Stimulated activated CD8-positive, alpha-beta memory T cell treated with anti-CD3 and anti-CD28 coated beads, Interleukin-7, amount 100 ng/mL, for 1 hour (primary cell): ENCODE measurements around the gene RCOR1.
"Not testable (repeated sequence)": the region's sequence is repeated elsewhere in the genome, so short reads cannot be mapped to it uniquely, and the experiment has no call there.

Experiments used
- DNase-seq, 2 donors: peaks; one replicate each; pipeline ENCODE4 v3.0.0-alpha.2; 2020; ENCODE audit warnings: low read depth in 2 of 2

The RCOR1 gene

GRCh38 chr14:102593061-102593824 is 794 bp downstream of the RCOR1 start:
- DNase-seq, result peak; percentile 25 to 31

GRCh38 chr14:102593825-102594137 is 1.3 kb downstream of the RCOR1 start:
- DNase-seq, result no peak

GRCh38 chr14:102594514-102595175 is 2.2 kb downstream of the RCOR1 start:
- peak in 1 of 2 donors; percentile 8 for DNase-seq

DNA sequence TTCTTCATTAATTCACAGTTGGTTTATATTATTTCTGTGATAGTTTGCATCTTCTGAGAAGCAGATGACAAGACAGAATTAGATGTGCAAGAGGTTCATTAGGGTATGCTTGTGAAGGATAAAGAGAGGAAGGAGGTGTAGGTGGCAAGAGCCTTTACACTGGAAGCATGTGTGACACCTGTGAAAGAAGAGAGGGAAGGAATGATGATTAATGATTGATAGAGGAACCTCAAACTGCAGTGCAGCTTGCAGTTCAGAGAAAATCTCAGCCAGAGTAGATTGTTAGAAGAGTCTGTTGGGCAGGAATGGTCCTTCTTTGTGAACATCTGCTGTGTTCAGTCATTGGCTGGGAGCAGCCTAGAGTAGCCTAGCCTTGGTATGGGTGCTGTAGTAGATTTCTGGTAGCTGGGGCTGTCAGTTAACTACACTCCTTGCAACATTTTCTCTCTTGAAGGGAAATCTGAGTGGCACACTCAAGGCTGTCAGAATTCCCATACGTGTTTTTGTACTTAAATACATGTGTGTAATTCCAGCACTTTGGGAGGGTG is 9.0 kb downstream of the RCOR1 start:
- no peak for DNase-seq

- DNase-seq, result no peak
Measured at GRCh38 chr14:102602421-102603292, 10.2 kb downstream of the RCOR1 start.

GRCh38 chr14:102603293-102603907 is 11.0 kb downstream of the RCOR1 start:
- DNase-seq, result no peak

DNA sequence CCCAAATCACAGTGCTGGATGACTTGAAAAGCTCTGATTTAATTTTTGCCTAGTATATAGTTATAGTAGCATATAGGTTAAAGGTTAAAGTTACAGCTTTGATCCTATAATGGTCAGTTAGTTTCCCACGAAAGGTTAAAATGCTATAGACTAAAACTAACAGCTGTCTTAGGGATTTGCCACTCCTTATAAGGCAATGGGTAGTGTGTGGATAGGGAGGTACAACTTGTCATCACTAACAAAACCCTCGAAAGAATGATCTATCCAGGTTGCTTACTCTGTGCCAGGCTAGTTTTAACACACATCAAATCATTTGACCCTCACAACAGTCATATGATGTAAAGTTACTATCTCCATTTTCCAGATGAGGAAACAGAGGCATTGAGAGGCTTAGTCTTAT is 11.7 kb downstream of the RCOR1 start:
- DNase-seq, result no peak

DNA sequence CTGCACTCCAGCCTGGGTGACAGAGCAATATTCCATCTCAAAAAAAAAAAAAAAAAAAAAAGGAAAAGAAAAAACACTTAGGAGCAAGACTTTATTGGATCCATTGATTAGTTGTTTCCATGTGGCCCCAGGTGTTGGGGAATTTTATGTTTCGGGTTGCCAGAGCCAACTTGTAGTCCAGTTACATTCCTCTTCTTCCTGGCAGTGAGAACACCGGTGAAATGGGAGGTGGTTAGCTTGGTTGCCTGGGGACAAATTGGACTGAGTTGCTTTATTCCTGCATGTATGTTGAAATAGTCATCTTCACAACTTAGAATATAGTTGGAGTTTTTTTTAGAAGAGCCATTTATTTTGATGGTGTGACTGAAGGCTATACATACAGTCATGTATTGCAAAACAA is 12.6 kb downstream of the RCOR1 start:
- no peak for DNase-seq

GRCh38 chr14:102606296-102606695 is 13.8 kb downstream of the RCOR1 start:
- DNase-seq, result no peak

DNA sequence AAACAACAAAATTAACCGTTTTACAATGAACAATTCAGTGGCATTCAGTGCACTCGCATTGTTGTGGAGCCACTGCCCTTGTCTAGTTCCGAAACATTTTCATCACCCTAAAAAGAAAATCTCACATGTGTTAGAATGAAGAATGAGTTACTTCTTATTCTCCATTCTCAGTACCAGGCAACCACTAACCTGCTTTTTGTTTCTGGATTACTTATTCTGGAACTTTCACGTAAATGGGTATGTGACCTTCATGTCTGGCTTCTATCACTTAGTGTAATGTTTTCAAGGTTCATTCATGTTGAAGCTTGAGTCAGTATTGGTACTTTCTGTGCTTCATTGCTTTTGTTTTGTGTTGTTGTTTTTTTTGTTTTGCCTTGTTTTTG is 15.6 kb downstream of the RCOR1 start:
- no peak for DNase-seq

- no peak for DNase-seq
Measured at GRCh38 chr14:102610968-102611811, 18.7 kb downstream of the RCOR1 start.

GRCh38 chr14:102616318-102616717 is 23.9 kb downstream of the RCOR1 start:
- no peak for DNase-seq

DNA sequence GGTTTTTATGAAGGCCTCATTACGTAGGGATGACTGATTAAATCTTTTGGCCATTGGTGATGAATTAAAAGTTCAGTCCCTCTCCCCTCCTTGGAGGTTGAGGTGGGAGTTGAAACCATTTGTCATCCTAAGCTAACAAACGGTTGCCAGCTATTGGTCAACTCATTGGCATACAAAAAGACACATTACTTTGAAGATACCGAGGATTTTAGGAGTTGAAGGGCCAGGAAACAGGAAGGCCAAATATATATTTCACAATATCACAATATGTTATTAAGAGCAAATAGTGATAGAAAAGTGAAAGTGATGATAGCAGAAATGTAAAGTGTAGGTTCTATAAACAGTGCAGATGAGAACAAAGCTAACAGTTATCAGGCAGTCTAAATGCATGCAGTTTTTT is 24.4 kb downstream of the RCOR1 start:
- DNase-seq, result no peak

DNA sequence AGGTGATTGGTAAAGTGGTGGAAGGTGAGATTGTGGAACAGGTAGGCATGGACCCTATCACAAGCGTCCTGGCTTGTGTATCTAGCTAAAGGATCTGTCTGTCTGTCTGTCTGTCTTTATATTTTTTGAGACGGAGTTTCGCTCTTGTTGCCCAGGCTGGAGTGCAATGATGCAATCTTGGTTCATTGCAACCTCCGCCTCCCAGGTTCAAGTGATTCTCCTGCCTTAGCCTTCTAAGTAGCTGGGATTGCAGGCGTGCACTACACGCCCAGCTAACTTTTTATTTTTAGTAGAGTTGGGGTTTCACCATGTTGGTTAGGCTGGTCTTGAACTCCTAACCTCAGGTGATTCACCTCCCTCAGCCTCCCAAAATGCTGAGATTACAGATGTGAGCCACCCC is 26.6 kb downstream of the RCOR1 start:
- DNase-seq, result not testable (repeated sequence)

- no peak for DNase-seq
Measured at GRCh38 chr14:102620413-102620812, 28.0 kb downstream of the RCOR1 start.

- DNase-seq, result no peak
Measured at GRCh38 chr14:102622262-102622885, 29.9 kb downstream of the RCOR1 start.

DNA sequence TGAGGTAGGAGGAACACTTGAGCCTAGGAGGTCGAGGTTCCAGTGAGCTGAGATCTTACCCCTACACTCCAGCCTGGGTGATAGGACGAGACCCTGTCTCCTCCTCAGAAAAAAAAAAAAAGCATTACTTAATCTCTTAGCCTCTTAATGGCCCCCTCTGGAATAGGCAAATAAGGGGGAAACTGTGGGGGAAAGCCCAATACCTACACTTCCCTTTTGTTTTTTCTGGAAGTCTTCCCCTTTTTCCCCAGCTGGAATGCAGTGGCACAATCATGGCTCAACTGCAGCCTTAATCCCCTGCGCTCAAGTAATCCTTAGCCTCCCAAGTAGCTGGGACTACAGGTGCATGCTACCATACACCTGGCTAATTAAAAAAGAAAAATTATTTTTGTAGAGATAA is 32.2 kb downstream of the RCOR1 start:
- no peak for DNase-seq

DNA sequence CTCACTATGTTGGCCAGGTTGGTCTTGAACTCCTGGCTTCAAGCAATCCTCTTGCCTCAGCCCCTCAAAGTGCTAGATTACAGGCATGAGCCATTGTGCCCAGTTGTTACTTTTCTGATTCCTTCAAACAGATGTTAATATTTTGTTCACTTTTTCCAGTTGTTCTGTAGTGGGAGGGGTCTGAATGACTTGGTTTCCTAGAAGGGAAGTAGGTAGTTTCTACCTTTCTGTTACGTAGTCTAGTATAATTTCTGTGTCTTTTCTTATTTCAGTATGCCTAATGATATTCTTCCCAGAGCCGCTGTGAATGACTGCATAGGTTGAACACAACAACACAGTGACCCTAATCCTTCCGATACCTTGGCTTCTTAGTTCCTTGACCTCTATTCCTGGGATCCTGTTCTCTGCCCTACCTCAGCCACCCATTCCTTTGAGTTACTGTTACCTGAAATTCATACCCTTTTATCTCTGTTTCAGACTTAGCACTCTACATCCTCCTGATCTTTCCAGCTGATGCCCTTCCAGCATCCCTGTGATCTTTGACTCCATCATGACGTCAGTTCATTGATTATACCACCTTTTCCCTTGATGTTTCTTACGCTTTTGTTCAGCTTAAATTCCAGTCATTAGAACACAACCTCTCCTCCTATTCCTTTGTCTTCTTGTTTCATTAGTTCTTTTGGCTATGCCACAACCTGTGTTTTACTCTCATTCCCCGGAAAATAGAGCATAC is 33.3 kb downstream of the RCOR1 start:
- DNase-seq, result no peak

GRCh38 chr14:102626530-102626929 is 34.1 kb downstream of the RCOR1 start:
- DNase-seq, result no peak

GRCh38 chr14:102629011-102629444 is 36.6 kb downstream of the RCOR1 start:
- no peak for DNase-seq
